ENCODE data around the gene NNMT. TPM values are rescaled to one million over a fixed set of nuclear protein-coding genes. Genes with fewer than 3 reads are reported as not detected.

The NNMT gene
- polyA plus RNA-seq (ENCODE audit: insufficient read length in 10 of 10), result 100 to 1,000 TPM in 1 of 10 donors, 10 to 100 TPM in 9; 28.9 to 109 (median 54.7) TPM
- long read RNA-seq, donor 1, transcript NNMT-201 (3 exons, 1,610 nt), result major isoform, 27 of 36 reads
- long read RNA-seq, donor 1, partial matches to known transcripts, result 8 of 36 reads
- long read RNA-seq, donor 1, other reads (novel, unspliced or antisense), result 0 of 36 reads
- long read RNA-seq, donor 2, transcript NNMT-201 (3 exons, 1,610 nt), result major isoform, 35 of 52 reads
- long read RNA-seq, donor 2, partial matches to known transcripts, result 15 of 52 reads
- long read RNA-seq, donor 2, other reads (novel, unspliced or antisense), result 0 of 52 reads
- long read RNA-seq, donor 3, result 0 reads
- long read RNA-seq, donor 4, transcript NNMT-201 (3 exons, 1,610 nt), result major isoform, 10 of 11 reads
- long read RNA-seq, donor 4, partial matches to known transcripts, result 0 of 11 reads
- long read RNA-seq, donor 4, other reads (novel, unspliced or antisense), result 0 of 11 reads
- long read RNA-seq, donor 5, transcript NNMT-201 (3 exons, 1,610 nt), result major isoform, 22 of 24 reads
- long read RNA-seq, donor 5, partial matches to known transcripts, result 0 of 24 reads
- long read RNA-seq, donor 5, other reads (novel, unspliced or antisense), result 0 of 24 reads
- long read RNA-seq, donor 6, transcript NNMT-201 (3 exons, 1,610 nt), result major isoform, 14 of 19 reads
- long read RNA-seq, donor 6, partial matches to known transcripts, result 5 of 19 reads
- long read RNA-seq, donor 6, other reads (novel, unspliced or antisense), result 0 of 19 reads
- long read RNA-seq, donor 7, transcript NNMT-201 (3 exons, 1,610 nt), result major isoform, 16 of 17 reads
- long read RNA-seq, donor 7, partial matches to known transcripts, result 0 of 17 reads
- long read RNA-seq, donor 7, other reads (novel, unspliced or antisense), result 0 of 17 reads
- long read RNA-seq, donor 8, transcript NNMT-201 (3 exons, 1,610 nt), result major isoform, 5 of 5 reads
- long read RNA-seq, donor 8, partial matches to known transcripts, result 0 of 5 reads
- long read RNA-seq, donor 8, other reads (novel, unspliced or antisense), result 0 of 5 reads
- long read RNA-seq, donor 9, transcript NNMT-201 (3 exons, 1,610 nt), result major isoform, 5 of 6 reads
- long read RNA-seq, donor 9, partial matches to known transcripts, result 0 of 6 reads
- long read RNA-seq, donor 9, other reads (novel, unspliced or antisense), result 0 of 6 reads

GRCh38 chr11:114295676-114296604 lies at the start of gene NNMT:
Gene NNMT (plus strand): TSS chr11:114296399. CDS start chr11:114296557, 158 bp downstream.
- peak; percentile 77 to 96 (median 87) for DNase-seq

- DNase-seq, result no peak
These were observed 49.0 kb upstream of the NNMT start for GRCh38 chr11:114247070-114247789.

GRCh38 chr11:114250180-114250579 lies 46.0 kb upstream of the NNMT start:
- no peak for DNase-seq

- peak in 2 of 3 donors; percentile 54 to 83 for DNase-seq
These were observed 45.0 kb upstream of the NNMT start for GRCh38 chr11:114250993-114251814.

- DNase-seq, result no peak
These were observed 44.3 kb upstream of the NNMT start for GRCh38 chr11:114251815-114252337.

DNA sequence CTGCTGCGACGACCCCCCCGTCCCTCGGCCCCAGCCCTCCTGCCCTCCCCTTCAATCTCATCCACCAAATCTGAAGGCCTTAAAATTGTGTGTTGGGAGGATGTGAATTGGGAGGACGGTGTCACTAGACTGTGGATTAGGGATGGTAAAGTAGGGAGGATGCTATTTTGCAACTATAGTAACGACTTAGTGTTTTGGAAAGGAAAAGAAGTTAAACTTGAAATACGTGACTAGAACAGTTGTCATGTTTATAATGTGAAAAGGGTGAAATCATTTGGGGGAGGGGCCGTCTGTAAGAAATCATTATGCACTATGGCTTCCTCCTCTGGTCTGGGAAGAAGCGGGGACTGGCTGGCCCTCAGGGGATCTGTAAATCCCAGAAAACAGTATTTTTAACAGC lies 43.4 kb upstream of the NNMT start:
- DNase-seq, result peak in 1 of 3 donors; percentile 74

DNA sequence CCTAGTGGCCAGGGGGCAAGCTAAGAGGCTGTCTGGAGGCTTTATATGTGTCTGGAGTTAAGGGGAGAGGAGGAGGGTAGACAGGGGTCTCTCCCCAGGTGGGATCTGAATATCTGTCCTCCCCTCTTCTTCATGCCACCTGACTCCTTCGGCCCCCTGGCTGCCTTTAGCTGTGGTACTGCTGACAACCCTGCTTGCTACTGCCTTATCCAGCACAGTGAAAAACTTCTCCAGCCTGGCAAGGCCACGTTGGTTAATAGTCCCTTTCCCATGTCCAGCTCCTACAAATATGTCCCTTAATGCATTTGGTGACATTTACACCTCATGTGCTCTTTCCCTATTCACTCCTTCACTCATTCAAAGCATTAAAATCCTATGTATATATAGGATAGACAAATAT lies 42.4 kb upstream of the NNMT start:
- DNase-seq, result no peak

- DNase-seq, result no peak
These were observed 41.5 kb upstream of the NNMT start for GRCh38 chr11:114254571-114255146.

DNA sequence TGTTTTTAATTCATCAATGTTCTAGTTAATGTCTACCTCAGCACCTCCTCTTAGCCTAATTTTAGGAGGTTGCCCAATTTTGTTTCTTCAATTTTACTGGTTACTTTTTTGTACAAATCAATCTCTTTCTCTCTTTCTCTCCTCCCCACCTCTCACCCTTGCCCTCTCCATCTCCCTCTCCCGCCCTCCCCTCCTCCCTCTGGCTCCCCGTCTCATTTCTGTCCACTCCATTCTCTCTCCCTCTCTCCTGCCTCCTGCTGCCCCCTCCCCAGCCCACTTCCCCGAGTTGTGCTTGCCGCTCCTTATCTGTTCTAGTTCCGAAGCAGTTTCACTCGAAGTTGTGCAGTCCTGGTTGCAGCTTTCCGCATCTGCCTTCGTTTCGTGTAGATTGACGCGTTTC lies 40.9 kb upstream of the NNMT start:
- DNase-seq, result no peak

- DNase-seq, result no peak
These were observed 39.8 kb upstream of the NNMT start for GRCh38 chr11:114256176-114256966.

DNA sequence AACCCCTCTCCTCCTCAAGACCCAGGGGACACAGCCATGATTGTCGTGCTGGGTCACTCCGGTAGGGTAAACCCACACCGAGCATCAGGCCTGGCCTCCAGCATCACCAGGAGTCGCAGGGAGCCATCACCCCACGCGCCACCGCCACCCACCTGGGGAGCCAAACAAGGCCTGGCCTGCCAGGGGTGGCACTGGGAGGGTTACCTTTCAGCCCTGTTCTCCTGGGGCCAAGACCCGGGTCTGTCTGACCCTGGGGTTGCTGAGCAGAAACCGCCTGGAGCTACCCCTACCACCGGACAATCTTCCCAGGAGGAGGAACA lies 39.3 kb upstream of the NNMT start:
- no peak for DNase-seq

GRCh38 chr11:114257621-114258558 lies 38.3 kb upstream of the NNMT start:
- DNase-seq, result peak in 1 of 3 donors; percentile 68

GRCh38 chr11:114258696-114259095 lies 37.5 kb upstream of the NNMT start:
- DNase-seq, result no peak

GRCh38 chr11:114259124-114259526 lies 37.1 kb upstream of the NNMT start:
- peak in 1 of 3 donors; percentile 46 for DNase-seq

- no peak for DNase-seq
These were observed 36.6 kb upstream of the NNMT start for GRCh38 chr11:114259551-114259983.

DNA sequence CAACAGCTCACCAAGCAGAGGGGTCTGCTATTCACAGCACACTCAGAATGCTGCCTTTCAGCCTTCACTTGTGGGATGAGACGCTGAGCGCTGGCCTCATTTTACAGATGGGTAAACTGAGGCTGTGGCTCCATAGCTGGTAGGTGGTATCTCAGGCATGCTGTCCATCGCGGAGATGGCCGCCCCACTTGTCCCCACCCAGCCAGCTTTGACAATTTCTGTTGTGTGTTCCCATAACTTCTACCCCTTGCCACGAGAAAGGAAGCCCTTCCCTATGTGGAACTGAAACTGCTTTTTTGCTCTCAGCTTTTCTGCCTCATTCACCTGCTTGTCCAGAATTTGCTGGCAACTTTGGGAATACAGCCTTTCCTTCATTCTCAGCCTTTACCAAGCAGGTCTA lies 36.1 kb upstream of the NNMT start:
- no peak for DNase-seq

DNA sequence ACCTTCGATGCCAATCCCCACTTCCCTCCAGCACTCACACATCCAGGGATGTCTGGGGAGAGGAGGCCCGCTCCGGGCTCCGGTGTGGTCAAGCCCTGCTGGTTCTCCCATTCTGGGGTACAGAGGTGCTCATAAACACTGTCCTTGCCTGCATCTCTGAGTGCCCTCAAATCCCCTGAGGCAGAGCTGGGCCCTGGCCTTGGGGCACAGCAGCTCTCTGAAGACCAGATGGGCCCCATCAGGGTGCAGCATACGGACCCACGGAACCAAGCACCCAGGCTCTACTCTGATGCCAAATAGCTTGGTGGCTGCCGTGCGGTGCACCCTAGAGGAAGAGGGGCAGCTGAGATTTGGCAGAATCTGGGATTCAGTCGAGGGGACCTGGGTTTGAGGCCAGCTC lies 35.7 kb upstream of the NNMT start:
- no peak for DNase-seq

Data from muscle of back (tissue), 13 donors.